ENCODE results near the gene MROH2A.

The MROH2A gene

DNA sequence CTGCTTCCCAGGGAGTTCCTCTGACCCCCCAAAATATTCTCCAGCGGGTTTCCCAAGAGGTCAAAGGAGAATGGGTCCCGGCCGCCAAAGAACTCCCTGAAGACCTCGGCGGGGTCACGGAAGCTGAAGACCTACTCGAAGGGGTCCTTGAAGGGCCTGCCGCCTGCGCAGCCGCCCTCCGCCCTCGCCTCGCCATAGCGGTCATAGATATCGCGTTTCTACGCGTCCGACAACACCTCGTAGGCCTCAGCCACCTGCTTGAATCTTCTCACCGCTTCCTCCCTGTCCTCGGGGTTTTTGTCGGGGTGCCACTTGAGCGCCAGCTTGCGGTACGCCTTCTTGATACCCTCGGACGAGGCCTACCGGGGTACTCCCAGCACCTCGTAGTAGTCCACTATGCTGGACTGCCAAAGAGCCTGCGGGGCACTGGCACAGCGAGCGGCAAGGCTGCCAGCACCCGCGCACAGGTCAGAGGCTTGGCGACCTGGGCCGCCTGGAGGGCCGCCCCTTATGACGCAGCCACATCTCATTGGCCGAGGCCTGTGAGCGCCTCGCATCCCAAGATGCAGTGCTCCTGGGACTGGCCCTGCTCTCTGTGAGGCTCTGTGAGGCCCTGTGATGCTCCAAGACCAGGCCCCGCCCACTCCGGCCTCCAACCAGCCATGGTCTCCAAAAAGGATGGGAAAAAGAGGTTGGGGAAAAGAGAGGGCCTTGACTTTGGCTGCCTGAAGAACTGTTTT, 23.1 kb upstream of the MROH2A start:
- TF ChIP-seq JUND (IDR thresholded peaks at IDR 0.05; ENCODE audit: low read depth): no peak
- in situ Hi-C loops (cut with HindIII; ENCODE audit: low pct_unique_long_range_greater_than_20kb, low sequenced_read_pairs): no loop called here
- no peak for DNase-seq (ENCODE audit: low read depth in 1 of 2, low spot score in 1 of 2)

DNA sequence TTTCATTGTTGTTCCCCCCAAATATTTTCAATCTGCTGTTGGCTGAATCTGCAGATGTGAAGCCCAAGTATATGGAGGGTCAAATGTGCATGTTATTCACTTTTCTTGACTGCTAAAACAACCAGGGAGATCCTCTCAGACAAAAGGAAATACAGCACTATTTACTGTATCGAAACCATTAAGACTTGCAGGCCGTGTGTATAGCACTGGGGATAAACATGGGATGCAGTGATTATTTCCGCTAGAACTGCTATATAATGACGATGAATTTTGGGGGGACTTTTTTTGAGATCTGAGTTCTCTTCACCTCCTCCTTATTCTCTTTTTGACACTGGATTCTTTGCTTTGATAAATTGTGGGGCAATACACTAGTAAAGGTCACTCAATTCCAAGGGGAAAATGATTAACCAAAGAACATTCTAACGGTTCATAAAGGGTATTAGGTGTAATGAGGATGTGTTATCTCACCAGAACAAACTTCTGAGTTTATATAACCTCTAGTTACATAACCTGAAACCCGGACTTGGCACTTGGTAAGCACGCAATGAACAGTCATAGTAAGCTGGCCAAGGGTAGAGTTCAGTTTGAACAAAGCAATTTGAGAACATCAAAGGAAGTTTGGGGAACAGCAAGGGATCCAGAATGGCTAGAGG, 21.6 kb upstream of the MROH2A start:
- in situ Hi-C loops (cut with HindIII; ENCODE audit: low pct_unique_long_range_greater_than_20kb, low sequenced_read_pairs): no loop called here
- no peak for TF ChIP-seq JUND (IDR thresholded peaks at IDR 0.05; ENCODE audit: low read depth)
- DNase-seq (ENCODE audit: low read depth in 1 of 2, low spot score in 1 of 2): no peak

DNA sequence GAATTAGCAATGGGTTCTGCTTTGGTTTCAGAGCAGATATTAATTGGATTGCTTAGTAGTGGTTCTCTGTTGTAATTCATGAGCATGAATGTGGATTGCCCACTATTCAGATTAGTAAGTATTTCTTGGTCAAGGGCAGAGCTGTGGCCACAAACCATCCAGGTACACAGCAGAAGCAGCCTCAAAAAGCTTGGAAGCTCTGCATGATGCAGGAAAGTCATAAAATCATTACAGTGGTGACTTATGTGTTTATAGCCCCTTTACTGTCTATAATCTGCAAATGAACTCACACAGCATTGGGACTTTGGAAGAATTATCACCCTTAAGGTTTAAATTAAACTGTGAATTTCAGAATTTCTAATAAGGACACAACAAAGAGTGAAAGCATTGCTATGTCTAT, 20.0 kb upstream of the MROH2A start:
- in situ Hi-C loops (cut with HindIII; ENCODE audit: low pct_unique_long_range_greater_than_20kb, low sequenced_read_pairs): no loop called here
- no peak for DNase-seq (ENCODE audit: low read depth in 1 of 2, low spot score in 1 of 2)
- TF ChIP-seq JUND (IDR thresholded peaks at IDR 0.05; ENCODE audit: low read depth): no peak

DNA sequence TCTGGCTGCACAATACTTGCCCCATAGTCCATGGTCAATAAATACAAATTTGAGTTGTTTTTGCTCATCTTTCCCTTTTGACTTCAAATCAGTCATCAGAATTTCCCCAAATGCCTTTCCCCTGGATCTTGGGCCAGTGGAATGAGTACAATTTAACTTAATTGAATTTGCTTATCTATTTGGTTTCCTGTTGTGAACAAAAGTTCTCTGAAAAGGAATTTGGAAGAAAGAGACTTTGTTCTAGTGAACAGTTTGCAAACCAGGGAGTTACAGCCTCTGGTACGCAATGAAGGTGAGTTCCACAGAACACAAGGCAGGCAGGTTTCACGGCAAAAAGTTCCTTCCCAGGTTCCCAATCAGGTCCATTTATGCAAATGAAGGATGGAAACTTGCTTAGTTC, 19.3 kb upstream of the MROH2A start:
- DNase-seq (ENCODE audit: low read depth in 1 of 2, low spot score in 1 of 2): no peak
- no peak for TF ChIP-seq JUND (IDR thresholded peaks at IDR 0.05; ENCODE audit: low read depth)
- in situ Hi-C loops (cut with HindIII; ENCODE audit: low pct_unique_long_range_greater_than_20kb, low sequenced_read_pairs): no loop called here

DNA sequence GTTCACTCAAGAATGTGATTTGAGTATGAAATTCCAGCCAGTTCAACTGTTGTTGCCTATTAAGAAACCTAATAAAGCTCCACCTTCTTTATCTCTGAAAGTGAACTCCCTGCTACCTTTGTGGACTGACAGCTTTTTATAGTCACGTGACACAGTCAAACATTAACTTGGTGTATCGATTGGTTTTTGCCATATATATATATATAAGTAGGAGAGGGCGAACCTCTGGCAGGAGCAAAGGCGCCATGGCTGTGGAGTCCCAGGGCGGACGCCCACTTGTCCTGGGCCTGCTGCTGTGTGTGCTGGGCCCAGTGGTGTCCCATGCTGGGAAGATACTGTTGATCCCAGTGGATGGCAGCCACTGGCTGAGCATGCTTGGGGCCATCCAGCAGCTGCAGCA, 18.1 kb upstream of the MROH2A start, which contains the start of gene UGT1A1:
Gene UGT1A1 (plus strand): TSS at position 228 of the 400 bp plus-strand sequence. CDS start 18 bp downstream, at position 246.
- no peak for TF ChIP-seq JUND (IDR thresholded peaks at IDR 0.05; ENCODE audit: low read depth)
- in situ Hi-C loops (cut with HindIII; ENCODE audit: low pct_unique_long_range_greater_than_20kb, low sequenced_read_pairs): no loop called here
- no peak for DNase-seq (ENCODE audit: low read depth in 1 of 2, low spot score in 1 of 2)

DNA sequence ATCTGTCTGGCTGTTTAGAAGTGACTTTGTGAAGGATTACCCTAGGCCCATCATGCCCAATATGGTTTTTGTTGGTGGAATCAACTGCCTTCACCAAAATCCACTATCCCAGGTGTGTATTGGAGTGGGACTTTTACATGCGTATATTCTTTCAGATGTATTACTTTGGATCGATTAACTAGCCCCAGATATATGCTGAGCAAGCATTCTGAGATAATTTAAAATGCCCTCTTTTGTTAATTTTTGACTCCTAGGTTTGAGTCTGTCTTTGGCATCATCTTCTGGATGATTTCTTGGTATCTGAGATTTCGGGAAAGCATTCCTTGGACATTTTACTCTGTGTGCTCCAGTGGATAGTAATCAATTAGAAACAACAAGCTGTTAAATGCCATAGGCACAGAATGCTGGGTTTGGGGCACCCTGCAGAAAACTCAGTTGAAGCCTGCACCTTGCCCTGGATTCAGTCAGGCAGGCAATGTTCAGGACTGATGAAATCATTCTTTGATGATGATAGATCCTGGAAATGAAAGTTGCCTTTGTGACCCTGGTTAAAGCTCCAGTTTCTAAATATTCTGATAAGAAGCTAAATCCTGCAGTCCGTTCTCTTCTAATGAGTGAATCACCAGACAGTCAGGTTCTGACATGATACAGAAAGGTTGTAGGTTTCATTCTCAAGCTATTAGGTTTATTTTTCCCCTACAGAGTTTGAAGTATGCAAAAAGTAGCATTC, 16.9 kb upstream of the MROH2A start:
- in situ Hi-C loops (cut with HindIII; ENCODE audit: low pct_unique_long_range_greater_than_20kb, low sequenced_read_pairs): no loop called here
- DNase-seq (ENCODE audit: low read depth in 1 of 2, low spot score in 1 of 2): no peak
- TF ChIP-seq JUND (IDR thresholded peaks at IDR 0.05; ENCODE audit: low read depth): no peak

DNA sequence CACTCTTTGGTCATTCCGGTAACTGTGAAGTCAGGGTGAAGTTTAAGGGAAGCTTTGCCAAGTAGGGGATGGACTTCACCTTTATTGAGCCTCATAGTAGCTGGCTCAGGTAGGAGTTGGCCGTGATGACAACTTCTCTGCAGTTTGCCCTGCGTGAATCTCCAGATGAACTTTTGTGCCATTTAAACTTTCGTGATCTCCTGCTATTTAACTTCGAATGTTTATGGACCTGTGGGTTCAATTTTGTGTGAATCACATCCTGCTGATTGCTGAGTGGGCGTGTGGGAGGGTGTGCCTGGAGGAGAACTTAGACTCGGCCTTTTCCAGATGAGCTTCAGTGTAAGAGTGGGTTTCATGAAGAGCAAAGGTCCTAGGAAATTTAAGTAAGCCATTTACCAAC, 13.9 kb upstream of the MROH2A start:
- TF ChIP-seq JUND (IDR thresholded peaks at IDR 0.05; ENCODE audit: low read depth): no peak
- in situ Hi-C loops (cut with HindIII; ENCODE audit: low pct_unique_long_range_greater_than_20kb, low sequenced_read_pairs): no loop called here
- no peak for DNase-seq (ENCODE audit: low read depth in 1 of 2, low spot score in 1 of 2)

DNA sequence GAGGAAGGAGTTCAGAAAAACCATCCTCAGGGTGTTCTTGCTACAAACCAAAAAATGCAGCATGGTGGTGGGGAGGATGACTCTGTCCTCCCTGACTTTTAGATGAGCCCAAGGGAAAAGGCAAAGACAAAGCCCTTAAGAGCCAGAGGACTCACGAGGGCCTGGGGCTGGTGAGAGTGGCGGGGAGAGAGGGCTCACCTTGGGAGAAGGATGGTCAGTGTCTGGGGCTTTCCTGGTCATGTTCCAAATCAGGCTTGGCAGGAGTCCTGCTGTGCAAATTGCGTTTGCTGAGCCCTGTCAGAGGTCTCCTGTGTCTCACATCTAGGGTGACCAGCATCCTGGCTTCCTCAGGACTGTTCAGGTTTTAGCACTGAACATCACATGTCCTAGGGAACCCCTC, 13.4 kb upstream of the MROH2A start:
- no peak for TF ChIP-seq JUND (IDR thresholded peaks at IDR 0.05; ENCODE audit: low read depth)
- in situ Hi-C loops (cut with HindIII; ENCODE audit: low pct_unique_long_range_greater_than_20kb, low sequenced_read_pairs): no loop called here
- DNase-seq (ENCODE audit: low read depth in 1 of 2, low spot score in 1 of 2): no peak

DNA sequence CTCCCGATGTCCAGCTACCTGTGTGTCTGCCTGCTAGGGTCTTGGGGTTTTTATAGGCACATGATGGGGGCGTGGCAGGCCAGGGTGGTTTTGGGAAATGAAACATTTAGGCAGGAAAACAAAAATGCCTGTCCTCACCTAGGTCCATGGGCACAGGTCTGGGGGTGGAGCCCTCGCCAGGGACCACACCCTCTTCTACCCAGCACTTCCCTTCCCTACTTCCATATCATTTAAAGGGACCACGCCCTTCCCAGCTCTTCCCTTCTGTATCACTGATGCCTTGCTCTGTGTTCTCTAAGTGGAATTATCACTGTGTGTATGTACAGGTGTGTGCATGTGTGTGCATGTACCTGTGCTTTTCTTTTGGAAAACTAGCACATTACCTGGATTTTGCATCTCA, 11.7 kb upstream of the MROH2A start:
- in situ Hi-C loops (cut with HindIII; ENCODE audit: low pct_unique_long_range_greater_than_20kb, low sequenced_read_pairs): no loop called here
- no peak for DNase-seq (ENCODE audit: low read depth in 1 of 2, low spot score in 1 of 2)
- no peak for TF ChIP-seq JUND (IDR thresholded peaks at IDR 0.05; ENCODE audit: low read depth)

DNA sequence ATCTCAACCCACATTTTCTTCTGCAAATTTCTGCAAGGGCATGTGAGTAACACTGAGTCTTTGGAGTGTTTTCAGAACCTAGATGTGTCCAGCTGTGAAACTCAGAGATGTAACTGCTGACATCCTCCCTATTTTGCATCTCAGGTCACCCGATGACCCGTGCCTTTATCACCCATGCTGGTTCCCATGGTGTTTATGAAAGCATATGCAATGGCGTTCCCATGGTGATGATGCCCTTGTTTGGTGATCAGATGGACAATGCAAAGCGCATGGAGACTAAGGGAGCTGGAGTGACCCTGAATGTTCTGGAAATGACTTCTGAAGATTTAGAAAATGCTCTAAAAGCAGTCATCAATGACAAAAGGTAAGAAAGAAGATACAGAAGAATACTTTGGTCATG, 10.1 kb upstream of the MROH2A start:
- in situ Hi-C loops (cut with HindIII; ENCODE audit: low pct_unique_long_range_greater_than_20kb, low sequenced_read_pairs): no loop called here
- no peak for DNase-seq (ENCODE audit: low read depth in 1 of 2, low spot score in 1 of 2)
- no peak for TF ChIP-seq JUND (IDR thresholded peaks at IDR 0.05; ENCODE audit: low read depth)

DNA sequence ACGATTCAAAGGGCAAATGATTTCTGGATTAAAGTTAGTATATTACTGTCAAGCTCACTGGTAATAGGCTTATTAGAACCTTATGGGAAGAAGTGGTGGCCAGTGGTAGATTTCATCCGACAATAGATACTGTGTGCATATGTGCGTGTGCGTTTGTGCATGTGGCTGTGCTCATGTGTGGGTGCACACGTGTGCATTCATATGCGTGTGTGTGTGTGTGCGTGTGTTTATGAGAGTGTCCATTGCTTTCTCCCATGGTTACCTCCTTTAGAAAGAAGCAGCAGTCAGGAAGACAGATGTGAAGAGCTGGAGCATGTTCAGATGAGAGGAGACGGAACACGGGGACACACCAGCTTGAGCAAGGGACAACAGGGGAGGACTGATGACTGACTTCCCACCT, 8.9 kb upstream of the MROH2A start:
- TF ChIP-seq JUND (IDR thresholded peaks at IDR 0.05; ENCODE audit: low read depth): no peak
- no peak for DNase-seq (ENCODE audit: low read depth in 1 of 2, low spot score in 1 of 2)
- in situ Hi-C loops (cut with HindIII; ENCODE audit: low pct_unique_long_range_greater_than_20kb, low sequenced_read_pairs): no loop called here

DNA sequence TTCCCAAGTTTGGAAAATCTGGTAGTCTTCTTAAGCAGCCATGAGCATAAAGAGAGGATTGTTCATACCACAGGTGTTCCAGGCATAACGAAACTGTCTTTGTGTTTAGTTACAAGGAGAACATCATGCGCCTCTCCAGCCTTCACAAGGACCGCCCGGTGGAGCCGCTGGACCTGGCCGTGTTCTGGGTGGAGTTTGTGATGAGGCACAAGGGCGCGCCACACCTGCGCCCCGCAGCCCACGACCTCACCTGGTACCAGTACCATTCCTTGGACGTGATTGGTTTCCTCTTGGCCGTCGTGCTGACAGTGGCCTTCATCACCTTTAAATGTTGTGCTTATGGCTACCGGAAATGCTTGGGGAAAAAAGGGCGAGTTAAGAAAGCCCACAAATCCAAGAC, 6.0 kb upstream of the MROH2A start:
- DNase-seq (ENCODE audit: low read depth in 1 of 2, low spot score in 1 of 2): no peak
- in situ Hi-C loops (cut with HindIII; ENCODE audit: low pct_unique_long_range_greater_than_20kb, low sequenced_read_pairs): no loop called here
- TF ChIP-seq JUND (IDR thresholded peaks at IDR 0.05; ENCODE audit: low read depth): no peak

DNA sequence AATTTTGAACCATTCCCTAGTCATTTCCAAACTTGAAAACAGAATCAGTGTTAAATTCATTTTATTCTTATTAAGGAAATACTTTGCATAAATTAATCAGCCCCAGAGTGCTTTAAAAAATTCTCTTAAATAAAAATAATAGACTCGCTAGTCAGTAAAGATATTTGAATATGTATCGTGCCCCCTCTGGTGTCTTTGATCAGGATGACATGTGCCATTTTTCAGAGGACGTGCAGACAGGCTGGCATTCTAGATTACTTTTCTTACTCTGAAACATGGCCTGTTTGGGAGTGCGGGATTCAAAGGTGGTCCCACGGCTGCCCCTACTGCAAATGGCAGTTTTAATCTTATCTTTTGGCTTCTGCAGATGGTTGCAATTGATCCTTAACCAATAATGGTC, 5.5 kb upstream of the MROH2A start:
- no peak for DNase-seq (ENCODE audit: low read depth in 1 of 2, low spot score in 1 of 2)
- TF ChIP-seq JUND (IDR thresholded peaks at IDR 0.05; ENCODE audit: low read depth): no peak
- in situ Hi-C loops (cut with HindIII; ENCODE audit: low pct_unique_long_range_greater_than_20kb, low sequenced_read_pairs): no loop called here

All from T47D (cell line).